ENCODE measurements around the gene RGSL1.

The RGSL1 gene

DNA sequence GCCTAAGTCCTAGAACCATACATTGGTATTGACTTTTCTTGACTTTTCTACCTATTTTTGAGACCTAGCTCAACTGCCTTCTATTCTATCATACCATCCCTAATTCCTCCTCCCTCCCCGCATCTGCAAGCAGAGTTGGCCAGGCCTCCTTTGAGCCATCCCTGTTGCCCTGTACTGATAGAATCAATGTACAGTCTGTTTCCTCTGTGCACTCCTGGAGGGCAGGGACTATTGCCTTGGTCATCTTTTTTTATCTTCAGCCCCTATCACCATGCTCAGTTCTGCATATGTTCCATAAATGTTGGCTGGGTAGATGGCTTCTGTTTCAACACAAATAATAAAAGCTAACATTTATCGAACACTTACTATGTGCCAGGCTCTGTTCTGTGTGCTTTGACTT lies 158.3 kb downstream of the RGSL1 start:
- no peak for DNase-seq (ENCODE audit: low spot score)
- H3K27ac ChIP-seq = no peak overlapping the region
- TF ChIP-seq CTCF (conservative IDR thresholded peaks at IDR 0.05; ENCODE audit: low read depth) = no peak
- ChIA-PET CTCF (interaction anchor here (0.6 kb wide), 1 partner anchor 1599 kb away, joined by 3 read pairs; no protein-coding TSS in a partner anchor), POLR2A (ENCODE audit: low non-redundant PET) (no interaction called here)

GRCh38 chr1:182608845-182609610 lies 159.1 kb downstream of the RGSL1 start:
- no peak for TF ChIP-seq CTCF (conservative IDR thresholded peaks at IDR 0.05; ENCODE audit: low read depth)
- CTCF ChIA-PET = interaction anchor here (0.8 kb wide), 1 partner anchor 173 kb away, joined by 3 read pairs; no protein-coding TSS in a partner anchor
- POLR2A ChIA-PET (ENCODE audit: low non-redundant PET) = no interaction called here
- DNase-seq (ENCODE audit: low spot score) = no peak
- no peak overlapping the region for H3K27ac ChIP-seq

Measured in RWPE1 (cell line).